Thyroid gland (tissue), 4 donors: Measurements from ENCODE around the gene LRRC40.

ENCODE experiments used
- CTCF ChIP-seq, 6 experiments: fragments of 200-600 bp in 3 of 6; fragments of 450-650 bp in 3 of 6; sonication (generic) in 3 of 6; IDR thresholded peaks; one replicate each; pipeline ENCODE4 v1.5.1; 2016 to 2019; ENCODE audit warnings: antibody characterized with exemption in 6 of 6, mild to moderate bottlenecking in 2 of 6, inconsistent platforms in 1 of 6, moderate library complexity in 1 of 6
- POLR2A ChIP-seq, 2 donors: fragments of 450-650 bp; IDR thresholded peaks; one replicate each; pipeline ENCODE4 v1.6.1; 2017; ENCODE audit warnings: antibody characterized with exemption in 2 of 2, mild to moderate bottlenecking in 2 of 2, moderate library complexity in 1 of 2

DNA sequence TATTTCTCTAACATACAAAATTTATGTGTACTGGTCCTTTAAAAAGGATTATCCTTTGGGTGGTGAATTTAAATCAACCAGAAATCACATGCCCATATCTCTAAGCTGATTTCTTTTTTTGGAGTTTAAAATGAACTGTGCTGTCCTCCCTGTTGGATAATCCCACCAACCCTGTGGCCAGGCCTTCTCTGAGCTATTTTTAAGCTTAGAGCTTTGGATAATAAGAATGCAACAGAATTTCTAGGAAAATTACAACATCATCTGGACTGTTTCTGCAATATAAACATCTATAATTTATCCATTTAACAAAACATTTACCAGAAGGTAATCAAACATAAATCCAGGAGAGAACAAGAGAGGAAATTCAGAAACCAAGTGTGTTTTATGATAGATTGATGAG is 88.3 kb downstream of the LRRC40 start:
- TF ChIP-seq POLR2A (IDR thresholded peaks at IDR 0.05), result no peak
- no peak for TF ChIP-seq CTCF (IDR thresholded peaks at IDR 0.05)
